Measurements from ENCODE around the gene DPP10.

The DPP10 gene

GRCh38 chr2:115115135-115115534, 672.7 kb downstream of the DPP10 start:
- no peak for DNase-seq (ENCODE audit: low read depth in 1 of 2, low spot score in 1 of 2)

GRCh38 chr2:115118306-115118705, 675.9 kb downstream of the DPP10 start:
- no peak for DNase-seq (ENCODE audit: low read depth in 1 of 2, low spot score in 1 of 2)

GRCh38 chr2:115119086-115119485, 676.6 kb downstream of the DPP10 start:
- no peak for DNase-seq (ENCODE audit: low read depth in 1 of 2, low spot score in 1 of 2)

GRCh38 chr2:115122701-115123100, 680.3 kb downstream of the DPP10 start:
- no peak for DNase-seq (ENCODE audit: low read depth in 1 of 2, low spot score in 1 of 2)

GRCh38 chr2:115124817-115125216, 682.4 kb downstream of the DPP10 start:
- no peak for DNase-seq (ENCODE audit: low read depth in 1 of 2, low spot score in 1 of 2)

GRCh38 chr2:115129536-115129935, 687.1 kb downstream of the DPP10 start:
- no peak for DNase-seq (ENCODE audit: low read depth in 1 of 2, low spot score in 1 of 2)

- no peak for DNase-seq (ENCODE audit: low read depth in 1 of 2, low spot score in 1 of 2)
Measured at GRCh38 chr2:115160531-115161080, 718.2 kb downstream of the DPP10 start.

GRCh38 chr2:115161081-115161770, 718.8 kb downstream of the DPP10 start:
- no peak for DNase-seq (ENCODE audit: low read depth in 1 of 2, low spot score in 1 of 2)

GRCh38 chr2:115161771-115162493, 719.5 kb downstream of the DPP10 start:
- no peak for DNase-seq (ENCODE audit: low read depth in 1 of 2, low spot score in 1 of 2)

GRCh38 chr2:115162494-115163293, 720.3 kb downstream of the DPP10 start:
- no peak for DNase-seq (ENCODE audit: low read depth in 1 of 2, low spot score in 1 of 2)

- no peak for DNase-seq (ENCODE audit: low read depth in 1 of 2, low spot score in 1 of 2)
Measured at GRCh38 chr2:115163572-115163971, 721.1 kb downstream of the DPP10 start.

- no peak for DNase-seq (ENCODE audit: low read depth in 1 of 2, low spot score in 1 of 2)
Measured at GRCh38 chr2:115165529-115166109, 723.2 kb downstream of the DPP10 start.

GRCh38 chr2:115168457-115168856, 726.0 kb downstream of the DPP10 start:
- DNase-seq (ENCODE audit: low read depth in 1 of 2, low spot score in 1 of 2) = no peak

- no peak for DNase-seq (ENCODE audit: low read depth in 1 of 2, low spot score in 1 of 2)
Measured at GRCh38 chr2:115169814-115170213, 727.4 kb downstream of the DPP10 start.

GRCh38 chr2:115171751-115172150, 729.3 kb downstream of the DPP10 start:
- no peak for DNase-seq (ENCODE audit: low read depth in 1 of 2, low spot score in 1 of 2)

- no peak for DNase-seq (ENCODE audit: low read depth in 1 of 2, low spot score in 1 of 2)
Measured at GRCh38 chr2:115174651-115175050, 732.2 kb downstream of the DPP10 start.

GRCh38 chr2:115183144-115183543, 740.7 kb downstream of the DPP10 start:
- no peak for DNase-seq (ENCODE audit: low read depth in 1 of 2, low spot score in 1 of 2)

GRCh38 chr2:115190459-115190858, 748.0 kb downstream of the DPP10 start:
- DNase-seq (ENCODE audit: low read depth in 1 of 2, low spot score in 1 of 2) = no peak

GRCh38 chr2:115194623-115195022, 752.2 kb downstream of the DPP10 start:
- DNase-seq (ENCODE audit: low read depth in 1 of 2, low spot score in 1 of 2) = no peak

GRCh38 chr2:115196587-115196986, 754.1 kb downstream of the DPP10 start:
- DNase-seq (ENCODE audit: low read depth in 1 of 2, low spot score in 1 of 2) = no peak

- no peak for DNase-seq (ENCODE audit: low read depth in 1 of 2, low spot score in 1 of 2)
Measured at GRCh38 chr2:115199966-115200365, 757.5 kb downstream of the DPP10 start.
